CD4-positive, alpha-beta T cell treated with Interleukin-2 at 100 ng/mL for 4 hours (primary cell): ENCODE data around the gene SIM2.

Source experiments
- DNase-seq: peaks from one replicate; pipeline ENCODE4 v3.0.0-alpha.2; 2020; ENCODE audit warnings: low spot score

Gene SIM2

GRCh38 chr21:36699546-36700294 lies 805 bp downstream of the SIM2 start:
- no peak for DNase-seq

- no peak for DNase-seq
These were observed 1.5 kb downstream of the SIM2 start for GRCh38 chr21:36700295-36700970.

GRCh38 chr21:36700971-36701755 lies 2.2 kb downstream of the SIM2 start:
- no peak for DNase-seq

- no peak for DNase-seq
These were observed 3.1 kb downstream of the SIM2 start for GRCh38 chr21:36701756-36702621.

GRCh38 chr21:36702622-36702968 lies 3.7 kb downstream of the SIM2 start:
- no peak for DNase-seq

GRCh38 chr21:36703123-36703522 lies 4.2 kb downstream of the SIM2 start:
- no peak for DNase-seq

GRCh38 chr21:36703626-36704280 lies 4.8 kb downstream of the SIM2 start:
- DNase-seq, result no peak

GRCh38 chr21:36704281-36704957 lies 5.5 kb downstream of the SIM2 start:
- DNase-seq, result no peak

- no peak for DNase-seq
These were observed 6.2 kb downstream of the SIM2 start for GRCh38 chr21:36704958-36705678.

GRCh38 chr21:36705679-36706481 lies 7.0 kb downstream of the SIM2 start:
- no peak for DNase-seq

GRCh38 chr21:36706482-36706852 lies 7.6 kb downstream of the SIM2 start:
- DNase-seq, result no peak

- no peak for DNase-seq
These were observed 8.2 kb downstream of the SIM2 start for GRCh38 chr21:36706951-36707762.

GRCh38 chr21:36707763-36708285 lies 8.9 kb downstream of the SIM2 start:
- no peak for DNase-seq

- no peak for DNase-seq
These were observed 9.5 kb downstream of the SIM2 start for GRCh38 chr21:36708286-36709029.

GRCh38 chr21:36709030-36709867 lies 10.3 kb downstream of the SIM2 start:
- DNase-seq, result no peak

- DNase-seq, result no peak
These were observed 11.2 kb downstream of the SIM2 start for GRCh38 chr21:36709868-36710728.
